ELR (cell line): Measurements from ENCODE around the gene PRR5L.

Experiments
- DNase-seq: peaks from one replicate; pipeline ENCODE4 v3.0.0-alpha.2; 2015; ENCODE audit warnings: low read depth

The PRR5L gene

DNA sequence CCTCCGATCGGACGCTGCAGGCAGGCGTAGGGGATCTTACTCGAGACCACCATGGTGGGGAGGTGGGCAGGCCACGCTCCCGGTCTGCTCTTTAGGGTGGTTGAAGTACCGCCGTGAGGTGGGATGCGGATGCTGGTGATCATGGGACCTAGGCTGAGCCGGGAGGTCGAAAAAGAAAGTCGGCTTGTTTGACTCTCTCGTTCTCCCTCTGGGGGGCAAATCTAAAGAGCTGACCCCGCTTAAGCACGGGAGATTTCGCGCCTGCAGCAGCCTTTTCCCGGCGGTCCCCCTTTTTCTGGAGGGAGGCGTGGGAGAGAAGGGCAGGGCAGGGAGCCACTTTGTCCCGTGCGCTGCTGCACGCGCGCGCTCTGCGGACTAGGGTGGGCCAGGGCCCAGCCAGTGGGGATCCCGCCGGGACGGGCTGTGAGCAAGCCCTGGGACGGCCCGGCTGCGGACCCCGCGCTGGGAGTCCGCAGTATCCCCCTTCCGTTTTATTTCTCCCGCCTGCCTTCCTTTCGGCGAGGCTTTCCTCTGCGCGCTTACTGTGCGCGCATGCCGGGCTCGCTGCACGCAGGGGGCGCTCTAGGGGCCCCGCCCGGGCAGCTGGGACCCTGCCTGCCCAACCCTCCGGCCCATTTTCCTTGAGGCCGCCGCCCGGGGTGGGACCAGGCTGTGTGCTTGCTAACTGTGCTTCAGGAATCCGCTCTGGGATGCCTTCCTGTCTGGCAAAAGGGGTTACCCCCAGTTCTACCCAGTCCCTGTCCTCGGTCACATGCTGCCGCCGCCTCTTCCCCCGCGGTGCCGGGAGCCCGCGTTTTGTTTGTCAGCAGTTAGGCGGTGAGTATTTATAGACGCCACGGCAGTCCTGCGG, 81.0 kb downstream of the PRR5L start:
- DNase-seq: peak; percentile 74

- DNase-seq: no peak
These were observed 81.9 kb downstream of the PRR5L start for GRCh38 chr11:36377759-36378564.

- no peak for DNase-seq
These were observed 83.6 kb downstream of the PRR5L start for GRCh38 chr11:36379653-36380052.

GRCh38 chr11:36380296-36381014, 84.4 kb downstream of the PRR5L start:
- DNase-seq: no peak

DNA sequence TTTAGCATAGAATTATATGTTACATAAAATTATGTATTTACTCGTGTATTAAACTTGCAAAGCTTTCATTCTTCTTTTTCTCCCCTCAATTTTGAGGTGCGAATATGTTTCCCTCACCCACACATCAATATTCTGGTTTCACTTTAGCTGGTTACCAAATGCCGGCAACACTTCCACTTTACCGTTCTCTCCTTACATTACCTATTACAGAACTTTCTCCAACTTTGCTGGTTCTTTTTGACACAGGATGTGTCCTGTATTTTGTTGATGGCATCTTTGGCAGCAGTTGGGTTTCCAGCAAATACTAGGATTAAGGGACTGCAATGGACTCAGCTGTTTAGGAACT, 84.9 kb downstream of the PRR5L start:
- DNase-seq: no peak

DNA sequence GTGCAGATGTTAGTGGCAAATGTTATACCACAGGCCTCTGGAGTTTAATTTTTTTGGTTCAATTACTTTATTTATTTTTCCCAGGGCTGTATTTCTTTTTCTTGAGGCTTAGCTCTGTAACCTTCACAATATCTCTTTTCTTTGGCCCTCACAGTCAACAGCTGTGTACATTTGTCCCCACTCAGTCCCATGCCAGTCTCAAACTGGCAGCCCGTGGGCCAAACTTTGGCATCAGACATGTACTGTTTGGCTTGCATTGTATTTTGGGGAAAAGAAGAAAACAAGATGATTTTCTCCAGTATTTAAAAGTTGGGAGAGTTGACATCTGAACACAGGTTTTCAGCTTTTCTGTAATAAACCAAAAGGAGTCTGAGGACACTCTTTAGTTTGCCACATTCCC, 87.1 kb downstream of the PRR5L start:
- DNase-seq: no peak

GRCh38 chr11:36385121-36385970, 89.3 kb downstream of the PRR5L start:
- peak; percentile 65 for DNase-seq

DNA sequence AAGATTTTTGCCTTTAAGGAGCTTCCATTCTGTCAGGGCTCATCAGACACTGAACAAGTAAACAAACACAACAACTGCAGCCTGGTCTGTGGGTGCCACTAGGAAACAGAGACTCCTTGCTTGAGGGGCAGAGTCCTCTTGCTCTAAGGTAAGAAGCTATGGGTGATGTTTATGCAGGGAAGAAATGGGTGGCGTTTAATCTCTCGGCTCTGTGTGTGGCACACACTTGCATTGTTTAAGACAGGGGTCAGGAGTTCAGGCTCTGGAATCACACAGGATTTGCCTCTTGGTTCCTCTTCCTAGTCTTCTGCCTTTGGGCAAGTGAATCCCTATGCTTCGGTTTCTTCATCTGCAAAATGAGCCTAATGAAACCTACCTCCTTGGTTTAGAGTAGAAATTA, 90.3 kb downstream of the PRR5L start:
- DNase-seq: no peak

- no peak for DNase-seq
These were observed 92.0 kb downstream of the PRR5L start for GRCh38 chr11:36388071-36388470.

- no peak for DNase-seq
These were observed 92.9 kb downstream of the PRR5L start for GRCh38 chr11:36388951-36389350.

DNA sequence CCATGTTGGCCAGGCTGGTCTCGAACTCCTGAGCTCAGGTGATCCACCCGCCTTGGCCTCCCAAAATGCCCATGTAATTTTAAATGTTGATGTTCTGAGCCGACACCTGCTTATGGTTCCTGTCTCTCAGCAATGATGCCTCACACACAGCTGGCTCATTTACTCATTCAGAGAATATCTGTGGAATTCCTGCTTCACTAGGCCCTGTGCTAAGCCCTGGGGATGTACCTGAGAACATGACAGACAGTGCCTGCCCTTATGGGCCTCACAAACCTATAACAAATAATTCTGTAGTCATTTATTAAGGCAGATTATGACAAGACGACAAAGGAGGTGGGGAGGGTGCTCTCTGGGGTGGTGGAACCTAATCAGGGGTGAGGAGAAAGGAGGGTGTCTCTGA, 93.7 kb downstream of the PRR5L start:
- DNase-seq: peak; percentile 28

- DNase-seq: no peak
These were observed 94.9 kb downstream of the PRR5L start for GRCh38 chr11:36390963-36391471.

DNA sequence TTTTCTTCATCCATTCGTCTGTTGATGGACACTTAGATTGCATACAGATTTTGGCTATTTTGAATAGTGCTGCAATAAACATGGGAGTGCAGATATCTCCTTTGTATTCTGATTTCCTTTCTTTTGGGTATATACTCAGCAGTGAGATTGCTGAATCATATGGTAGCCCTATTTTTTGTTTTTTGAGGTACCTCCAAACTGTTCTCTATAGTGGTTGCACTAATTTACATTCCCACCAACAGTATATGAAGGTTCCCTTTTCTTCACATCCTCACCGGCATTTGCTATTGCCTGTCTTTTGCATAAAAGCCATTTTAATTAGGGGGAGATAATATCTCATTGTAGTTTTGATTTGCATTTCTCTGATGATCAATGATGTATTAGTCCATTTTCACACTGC, 96.1 kb downstream of the PRR5L start:
- DNase-seq: no peak

DNA sequence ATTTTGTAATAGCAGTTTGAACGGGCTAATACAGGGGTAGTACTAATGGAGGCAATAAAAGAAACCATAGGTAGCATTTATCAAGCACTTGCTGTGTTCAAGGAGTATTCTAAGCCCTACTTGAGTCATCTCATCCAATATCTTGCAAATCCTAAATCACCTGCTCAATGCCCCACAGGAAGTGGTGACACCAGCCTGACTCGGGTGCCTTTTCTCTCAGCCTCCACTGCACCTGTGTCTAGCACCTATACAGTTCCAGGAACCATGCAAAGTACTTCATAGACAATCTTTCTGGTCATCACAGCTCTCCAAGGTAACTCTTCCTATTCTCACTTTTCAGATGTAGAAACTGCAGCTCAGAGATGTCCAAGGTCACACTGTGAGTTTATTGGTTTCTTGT, 98.0 kb downstream of the PRR5L start:
- DNase-seq: no peak

- no peak for DNase-seq
These were observed 98.8 kb downstream of the PRR5L start for GRCh38 chr11:36394926-36395325.

- DNase-seq: no peak
These were observed 100.1 kb downstream of the PRR5L start for GRCh38 chr11:36395978-36396736.

- no peak for DNase-seq
These were observed 102.3 kb downstream of the PRR5L start for GRCh38 chr11:36398231-36398953.

DNA sequence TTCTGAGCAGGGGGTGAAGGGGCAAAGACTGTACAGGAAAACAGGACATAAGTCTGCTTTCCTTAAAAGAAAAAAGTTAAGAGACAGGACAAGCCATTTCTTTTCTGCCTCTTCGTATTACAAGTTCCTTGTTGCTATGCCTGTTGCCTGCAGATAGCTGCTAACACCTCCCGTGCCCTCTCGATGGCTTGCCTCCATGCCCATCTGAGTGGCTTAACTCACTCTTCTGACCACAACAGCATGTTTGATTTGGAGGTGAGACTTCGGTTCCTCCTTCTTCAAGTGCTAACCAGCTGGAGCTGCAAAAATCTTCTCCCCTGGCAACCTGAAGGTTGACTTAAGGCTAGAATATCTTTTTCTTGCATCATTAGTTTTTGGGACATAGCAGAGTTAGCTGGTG, 103.1 kb downstream of the PRR5L start:
- no peak for DNase-seq

DNA sequence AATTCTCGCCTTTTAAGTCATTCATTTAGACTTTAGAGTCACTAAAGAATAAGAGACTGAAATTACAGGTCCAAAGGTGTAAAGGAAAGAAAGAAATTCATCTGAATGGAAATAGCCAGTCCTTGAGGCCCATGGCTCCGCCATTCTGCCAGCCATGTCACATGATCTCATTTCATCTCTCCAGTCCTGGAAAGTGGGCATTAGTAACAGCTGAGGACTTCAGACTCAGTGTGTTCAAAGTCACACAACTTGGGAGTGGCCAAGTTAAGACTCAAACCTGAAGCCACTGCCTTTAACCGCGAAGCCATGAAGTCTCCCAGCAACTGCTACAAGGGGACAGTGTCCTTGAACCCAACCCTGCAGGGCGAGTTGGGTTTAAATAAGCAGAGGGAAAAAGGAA, 103.7 kb downstream of the PRR5L start:
- no peak for DNase-seq
